Measurements from ENCODE around the gene CD300LB.

GRCh38 chr17:74524653-74525464, 6.4 kb downstream of the CD300LB start:
- TF ChIP-seq CTCF (conservative IDR thresholded peaks at IDR 0.05; ENCODE audit: low read length) (no peak), EZH2phosphoT487 (IDR thresholded peaks at IDR 0.05; ENCODE audit: borderline replicate concordance, low read depth, low read length) (no peak)

All from OCI-LY7 (cell line).